ENCODE results near the gene PEX12.

GRCh38 chr17:35609831-35610230 is 31.5 kb upstream of the PEX12 start:
- TF ChIP-seq POLR2A (IDR thresholded peaks at IDR 0.05; ENCODE audit: low read depth, low read length), result no peak
- TF ChIP-seq MYC (IDR thresholded peaks at IDR 0.05; ENCODE audit: low read depth, low read length), result no peak
- no peak for TF ChIP-seq CTCF (IDR thresholded peaks at IDR 0.05; ENCODE audit: extremely low read depth in 1 of 2, insufficient read depth in 1 of 2, low read depth in 1 of 2, low read length in 2 of 2)
- TF ChIP-seq FOS (IDR thresholded peaks at IDR 0.05; ENCODE audit: borderline replicate concordance, insufficient read depth, low read length), result no peak
- no peak for TF ChIP-seq POLR2AphosphoS5 (IDR thresholded peaks at IDR 0.05; ENCODE audit: insufficient read depth, low read depth, low read length)
- no peak for TF ChIP-seq EZH2 (IDR thresholded peaks at IDR 0.05; ENCODE audit: borderline replicate concordance, low read depth, low read length, severe bottlenecking)
- TF ChIP-seq JUN (IDR thresholded peaks at IDR 0.05; ENCODE audit: borderline replicate concordance, insufficient read depth, insufficient read length, low read depth), result no peak
- TF ChIP-seq MAX (IDR thresholded peaks at IDR 0.05; ENCODE audit: insufficient read depth, insufficient read length), result no peak
- TF ChIP-seq GATA2 (IDR thresholded peaks at IDR 0.05; ENCODE audit: insufficient read depth, insufficient read length, low read depth, low read length), result no peak
